SK-N-MC (cell line): ENCODE data around the gene TRPM6.

Experiments
- EZH2 ChIP-seq: fragments of 200-600 bp; sonication (generic); IDR thresholded peaks from one replicate; pipeline ENCODE4 v1.6.1; 2017; ENCODE audit warnings: antibody characterized with exemption
- FOXP2 ChIP-seq: optimal IDR thresholded peaks from 2 replicates; pipeline ENCODE3; 2011; ENCODE audit warnings: mild to moderate bottlenecking, moderate library complexity; ENCODE audit not compliant: insufficient read depth; ENCODE audit errors: extremely low read length, control extremely low read depth
- POLR2AphosphoS5 ChIP-seq: IDR thresholded peaks from 2 replicates; pipeline ENCODE4 v1.6.1; 2012; ENCODE audit warnings: mild to moderate bottlenecking, low read depth, low read length, borderline replicate concordance

DNA sequence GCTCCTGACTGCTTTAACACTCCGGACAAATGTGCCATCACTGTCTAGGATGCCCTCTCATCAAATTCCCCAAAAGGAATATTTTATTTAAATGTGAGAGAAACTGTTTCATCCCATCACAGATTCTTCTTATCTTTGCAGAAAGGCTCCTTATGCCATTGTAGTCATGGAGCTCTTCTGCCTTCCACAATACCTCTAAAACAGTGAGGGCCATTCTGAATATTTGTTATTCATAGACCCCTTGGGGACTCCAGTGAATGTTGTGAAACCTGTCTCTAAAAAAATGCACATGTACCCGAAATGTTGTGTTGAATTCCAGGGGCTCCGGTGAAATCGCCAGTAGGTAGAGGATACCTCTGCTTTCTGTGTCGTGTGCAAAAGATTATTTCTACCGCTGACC is 213.6 kb downstream of the TRPM6 start:
- TF ChIP-seq POLR2AphosphoS5: no peak
- no peak for TF ChIP-seq EZH2
- no peak for TF ChIP-seq FOXP2
